Neural progenitor cell (in vitro differentiated cells): Measurements from ENCODE around the gene DDX10.

Experiments
- EZH2 ChIP-seq: fragments of 200-600 bp; sonication (generic); IDR thresholded peaks from 2 replicates; pipeline ENCODE4 v1.6.1; 2017; ENCODE audit warnings: antibody characterized with exemption, mild to moderate bottlenecking, moderate library complexity
- EZH2phosphoT487 ChIP-seq: fragments of 200-600 bp; sonication (generic); IDR thresholded peaks from 2 replicates; pipeline ENCODE4 v1.6.1; 2017; ENCODE audit warnings: antibody characterized with exemption
- TF ChIP-seq, protein P1 (sequence below): fragments of 200-600 bp; sonication (generic); IDR thresholded peaks from 2 replicates; pipeline ENCODE4 v1.5.1; 2017; ENCODE audit warnings: antibody characterized with exemption, mild to moderate bottlenecking

DNA sequence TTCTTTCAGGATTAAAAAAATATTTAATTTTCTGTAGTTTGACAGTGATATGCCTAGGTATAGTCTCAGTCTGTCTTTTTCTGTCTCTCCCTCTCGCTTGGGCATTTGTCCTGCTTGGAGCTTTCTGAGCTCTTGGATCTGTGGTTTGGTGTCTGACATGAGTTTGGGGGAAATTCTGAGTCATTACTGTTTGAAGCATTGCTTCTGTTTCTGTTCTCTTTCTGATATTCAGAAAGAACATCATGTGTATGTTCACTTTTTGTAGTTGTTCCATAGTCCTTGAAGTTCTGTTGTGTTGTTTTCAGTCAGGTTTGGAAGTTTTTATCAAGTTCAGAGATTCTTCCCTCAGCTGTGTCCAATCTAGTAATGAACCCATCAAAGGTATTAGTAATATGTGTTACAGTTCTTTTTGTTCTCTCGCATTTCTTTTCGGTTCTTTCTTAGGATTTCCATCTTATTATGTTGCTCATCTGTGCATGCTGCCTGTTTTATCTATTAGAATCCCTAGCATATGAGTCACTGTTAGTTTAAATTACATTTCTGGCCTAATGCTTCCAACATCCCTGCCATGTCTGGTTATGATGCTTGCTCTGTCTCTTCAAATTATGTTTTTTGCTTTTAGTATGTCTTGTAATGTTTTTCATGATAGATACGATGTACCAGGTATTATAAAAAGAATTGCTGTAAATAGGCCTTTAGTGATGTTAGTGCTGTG lies 48.4 kb downstream of the DDX10 start:
- TF ChIP-seq, protein P1, sequence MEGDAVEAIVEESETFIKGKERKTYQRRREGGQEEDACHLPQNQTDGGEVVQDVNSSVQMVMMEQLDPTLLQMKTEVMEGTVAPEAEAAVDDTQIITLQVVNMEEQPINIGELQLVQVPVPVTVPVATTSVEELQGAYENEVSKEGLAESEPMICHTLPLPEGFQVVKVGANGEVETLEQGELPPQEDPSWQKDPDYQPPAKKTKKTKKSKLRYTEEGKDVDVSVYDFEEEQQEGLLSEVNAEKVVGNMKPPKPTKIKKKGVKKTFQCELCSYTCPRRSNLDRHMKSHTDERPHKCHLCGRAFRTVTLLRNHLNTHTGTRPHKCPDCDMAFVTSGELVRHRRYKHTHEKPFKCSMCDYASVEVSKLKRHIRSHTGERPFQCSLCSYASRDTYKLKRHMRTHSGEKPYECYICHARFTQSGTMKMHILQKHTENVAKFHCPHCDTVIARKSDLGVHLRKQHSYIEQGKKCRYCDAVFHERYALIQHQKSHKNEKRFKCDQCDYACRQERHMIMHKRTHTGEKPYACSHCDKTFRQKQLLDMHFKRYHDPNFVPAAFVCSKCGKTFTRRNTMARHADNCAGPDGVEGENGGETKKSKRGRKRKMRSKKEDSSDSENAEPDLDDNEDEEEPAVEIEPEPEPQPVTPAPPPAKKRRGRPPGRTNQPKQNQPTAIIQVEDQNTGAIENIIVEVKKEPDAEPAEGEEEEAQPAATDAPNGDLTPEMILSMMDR: no peak
- TF ChIP-seq EZH2 (no peak), EZH2phosphoT487 (no peak)
